HG03460 (cell line): ENCODE data around the gene TAF10.

Source experiments
- ATAC-seq: cut with Tn5 transposase; IDR thresholded peaks from one replicate; pipeline ENCODE4 v1.9.1; 2021; ENCODE audit not compliant: unreplicated experiment

Gene TAF10

GRCh38 chr11:6640985-6641701 lies 29.1 kb upstream of the TAF10 start:
- ATAC-seq, result no peak

GRCh38 chr11:6640036-6640984 lies 28.3 kb upstream of the TAF10 start:
- ATAC-seq, result no peak

GRCh38 chr11:6638429-6638828 lies 26.4 kb upstream of the TAF10 start:
- ATAC-seq, result no peak

GRCh38 chr11:6637871-6638270 lies 25.9 kb upstream of the TAF10 start:
- no peak for ATAC-seq

GRCh38 chr11:6636480-6636879 lies 24.5 kb upstream of the TAF10 start:
- ATAC-seq, result no peak

GRCh38 chr11:6635082-6635932 lies 23.3 kb upstream of the TAF10 start:
- ATAC-seq, result no peak

GRCh38 chr11:6634534-6634933 lies 22.5 kb upstream of the TAF10 start:
- no peak for ATAC-seq

GRCh38 chr11:6633422-6634408 lies 21.7 kb upstream of the TAF10 start:
- ATAC-seq, result no peak

GRCh38 chr11:6632116-6633073 lies 20.4 kb upstream of the TAF10 start:
- no peak for ATAC-seq

GRCh38 chr11:6631361-6631890 lies 19.4 kb upstream of the TAF10 start:
- ATAC-seq, result no peak

- ATAC-seq, result no peak
These were observed 18.7 kb upstream of the TAF10 start for GRCh38 chr11:6630632-6631291.

- ATAC-seq, result no peak
These were observed 18.0 kb upstream of the TAF10 start for GRCh38 chr11:6629892-6630631.

- no peak for ATAC-seq
These were observed 17.5 kb upstream of the TAF10 start for GRCh38 chr11:6629573-6629891.

GRCh38 chr11:6628526-6628925 lies 16.5 kb upstream of the TAF10 start:
- no peak for ATAC-seq

GRCh38 chr11:6627762-6628241 lies 15.8 kb upstream of the TAF10 start:
- ATAC-seq, result no peak

- ATAC-seq, result no peak
These were observed 15.2 kb upstream of the TAF10 start for GRCh38 chr11:6626971-6627761.
